A673 (cell line): Measurements from ENCODE around the gene NOLC1. TPM values are rescaled to one million over a fixed set of nuclear protein-coding genes. Genes with fewer than 3 reads are reported as not detected.

Source experiments
- BruUV-seq: library from RNA; stranded (reverse); fragments of 400-500 nt; replicated peaks from 2 replicates; lab custom pipeline; 2021; lab: Mats Ljungman, UMichigan
- CTCF ChIA-PET: fragments of 300-600 bp; sonication (Branson Sonifier 250); formaldehyde crosslinking; loops from one replicate; lab custom pipeline; 2022; ENCODE audit warnings: antibody characterized with exemption; lab: Charles Lee
- POLR2A ChIA-PET: fragments of 300-600 bp; sonication (Branson Sonifier 250); formaldehyde crosslinking; loops from one replicate; lab custom pipeline; 2022; ENCODE audit warnings: antibody characterized with exemption; ENCODE audit not compliant: low non-redundant PET; lab: Charles Lee
- DNase-seq: peaks from one replicate; pipeline ENCODE4 v3.0.0-alpha.2; 2015; ENCODE audit warnings: low spot score
- H3K27ac ChIP-seq: fragments of 200-600 bp; sonication (generic); 2 replicates; pipeline ENCODE4 v1.5.1; 2016; ENCODE audit warnings: mixed run types, low read depth, mild to moderate bottlenecking, mixed read lengths, antibody characterized with exemption, low read length; ENCODE audit not compliant: poor library complexity, severe bottlenecking
- H3K27me3 ChIP-seq: fragments of 200-600 bp; sonication (generic); replicated peaks from 2 replicates; pipeline ENCODE4 v1.6.1; 2017; ENCODE audit warnings: mixed run types, low read depth, mild to moderate bottlenecking, mixed read lengths, antibody characterized with exemption, low read length; ENCODE audit not compliant: insufficient read depth, poor library complexity
- H3K36me3 ChIP-seq: fragments of 200-600 bp; sonication (generic); 2 replicates; pipeline ENCODE4 v1.6.1; 2016; ENCODE audit warnings: mixed run types, mild to moderate bottlenecking, mixed read lengths, antibody characterized with exemption, low read length; ENCODE audit not compliant: insufficient read depth, poor library complexity, severe bottlenecking
- H3K4me1 ChIP-seq: fragments of 200-600 bp; sonication (generic); 2 replicates; pipeline ENCODE4 v1.6.1; 2017; ENCODE audit warnings: mixed run types, mild to moderate bottlenecking, mixed read lengths, antibody characterized with exemption, low read length; ENCODE audit not compliant: insufficient read depth, poor library complexity, severe bottlenecking
- H3K4me3 ChIP-seq: fragments of 200-600 bp; sonication (generic); 2 replicates; pipeline ENCODE4 v1.5.1; 2016; ENCODE audit warnings: low read depth, mixed run types, mild to moderate bottlenecking, mixed read lengths, low read length; ENCODE audit not compliant: poor library complexity, severe bottlenecking
- H3K9me3 ChIP-seq: fragments of 200-600 bp; sonication (generic); 2 replicates; pipeline ENCODE4 v1.6.1; 2016; ENCODE audit warnings: mixed run types, low read depth, mild to moderate bottlenecking, mixed read lengths, antibody characterized with exemption, low read length; ENCODE audit not compliant: poor library complexity, severe bottlenecking
- CTCF ChIP-seq: fragments of 300-800, 200-600 bp; sonication (generic); conservative IDR thresholded peaks from 2 replicates; pipeline ENCODE4 v1.5.1; 2017; ENCODE audit warnings: low read depth, mild to moderate bottlenecking, antibody characterized with exemption, low read length, moderate library complexity, mixed read lengths
- EZH2 ChIP-seq: fragments of 200-600 bp; sonication (generic); IDR thresholded peaks from 2 replicates; pipeline ENCODE4 v1.6.1; 2017; ENCODE audit warnings: borderline replicate concordance, low read depth, mild to moderate bottlenecking, mixed read lengths, antibody characterized with exemption, low read length; ENCODE audit not compliant: poor library complexity, severe bottlenecking
- intact Hi-C: fragments of 100-400 bp; cut with micrococcal nuclease; formaldehyde crosslinking; loops from one replicate; pipeline ENCODE4 v1.10.0; 2022; ENCODE audit not compliant: unreplicated experiment
- total RNA-seq: library from RNA; stranded (reverse); gene quantifications from 2 replicates; pipeline ENCODE4 v1.2.3, GENCODE V29; 2021

Gene NOLC1
- total RNA-seq, 1 experiment from 2014 or later: 225 TPM

DNA sequence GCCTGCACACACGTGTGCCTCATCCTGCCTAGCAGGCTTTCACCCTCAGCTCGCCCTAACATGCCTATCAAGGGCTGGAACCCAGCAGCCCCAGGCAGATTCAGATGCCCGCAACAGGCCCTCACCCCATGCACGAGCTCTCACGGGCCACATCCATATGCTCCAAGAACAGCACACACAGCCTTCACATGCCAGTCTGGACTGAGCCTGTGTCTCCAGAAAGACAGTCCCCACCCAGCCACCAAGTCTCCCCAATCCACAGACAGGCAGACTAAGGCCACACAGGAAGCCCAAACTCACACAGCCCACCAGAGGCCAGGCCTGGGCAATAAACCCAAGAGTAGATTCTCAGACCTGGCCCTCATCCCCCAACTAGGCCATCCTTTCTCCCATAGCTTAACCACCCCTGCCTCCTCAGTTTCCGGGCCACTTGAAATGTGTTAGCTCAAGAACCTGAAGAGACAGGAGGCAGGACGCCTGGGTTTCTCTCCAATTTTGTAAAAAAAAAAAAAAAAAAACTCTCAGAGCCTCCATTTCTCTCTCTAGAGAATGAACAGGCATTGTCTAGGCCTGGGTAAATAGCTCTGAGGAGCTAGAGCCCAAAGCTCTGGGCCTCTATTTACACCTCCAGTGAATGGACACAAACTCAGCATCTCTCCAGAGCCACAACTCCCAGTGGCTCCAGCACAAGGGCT lies 38.8 kb upstream of the NOLC1 start:
- H3K9me3 ChIP-seq: no peaks in the 10 kb centered on the region
- intact Hi-C loops: no loop called here
- BruUV-seq: TSS peak; percentile 58
- H3K27ac ChIP-seq: peak overlapping the region; percentile 84
- H3K4me1 ChIP-seq: peaks cover 46% of the 10 kb centered on the region
- H3K27me3 ChIP-seq: no peaks in the 10 kb centered on the region
- ChIA-PET CTCF (interaction anchor here (0.6 kb wide), 1 partner anchor 239 kb away, joined by 3 read pairs; no protein-coding TSS in a partner anchor), POLR2A (interaction anchor here (0.6 kb wide), 1 partner anchor 9 kb away, joined by 4 read pairs; no protein-coding TSS in a partner anchor)
- no peak for DNase-seq
- H3K36me3 ChIP-seq: peaks cover 33% of the 10 kb centered on the region
- no peak for TF ChIP-seq EZH2
- TF ChIP-seq CTCF: no peak
- H3K4me3 ChIP-seq: peak overlapping the region; percentile 96

- Histone ChIP-seq H3K27me3 (no peaks in the 10 kb centered on the region), H3K36me3 (peaks cover 25% of the 10 kb centered on the region), H3K4me3 (peak overlapping the region; percentile 96), H3K9me3 (no peaks in the 10 kb centered on the region), H3K4me1 (peaks cover 54% of the 10 kb centered on the region), H3K27ac (peak overlapping the region; percentile 84)
- TF ChIP-seq CTCF (no peak), EZH2 (no peak)
- POLR2A ChIA-PET: interaction anchor here (0.7 kb wide), 2 partner anchors 13 to 133 kb away, joined by 3 to 11 read pairs; no protein-coding TSS in a partner anchor
- CTCF ChIA-PET: interaction anchor here (0.6 to 1.1 kb wide), 2 partner anchors 238 to 273 kb away, joined by 3 read pairs; no protein-coding TSS in a partner anchor
- BruUV-seq: no TSS peak
- DNase-seq: no peak
- intact Hi-C loops: no loop called here
Observed at GRCh38 chr10:102113956-102114857, 38.0 kb upstream of the NOLC1 start.

- POLR2A ChIA-PET: interaction anchor here (0.6 to 0.7 kb wide), 4 partner anchors 13 to 133 kb away, joined by 3 to 11 read pairs (median 6); no protein-coding TSS in a partner anchor
- Histone ChIP-seq H3K4me1 (peaks cover 58% of the 10 kb centered on the region), H3K36me3 (peaks cover 18% of the 10 kb centered on the region), H3K27me3 (no peaks in the 10 kb centered on the region), H3K4me3 (peak overlapping the region; percentile 96), H3K27ac (peak overlapping the region; percentile 81), H3K9me3 (no peaks in the 10 kb centered on the region)
- peak; percentile 97 for DNase-seq
- BruUV-seq: no TSS peak
- no peak for TF ChIP-seq CTCF
- TF ChIP-seq EZH2: no peak
- intact Hi-C loops: no loop called here
- CTCF ChIA-PET: interaction anchor here (1.1 kb wide), 1 partner anchor 274 kb away, joined by 3 read pairs; no protein-coding TSS in a partner anchor
Observed at GRCh38 chr10:102114861-102115618, 37.1 kb upstream of the NOLC1 start.
